Endothelial cell of umbilical vein (primary cell): ENCODE data around the gene RAB7A. TPM values are rescaled to one million over a fixed set of nuclear protein-coding genes. Genes with fewer than 3 reads are reported as not detected.

ENCODE experiments used
- BruUV-seq: library from RNA; stranded (reverse); fragments of 400-500 nt; replicated peaks from 2 replicates; lab custom pipeline; 2021; lab: Mats Ljungman, UMichigan
- CTCF ChIA-PET: fragments of 300-600, 350-600 bp; sonication (Branson Sonifier 250); formaldehyde crosslinking; loops from one replicate; lab custom pipeline; 2021; ENCODE audit warnings: antibody characterized with exemption, inconsistent platforms; lab: Charles Lee
- POLR2A ChIA-PET: fragments of 300-600, 350-600 bp; sonication (Branson Sonifier 250); formaldehyde crosslinking; loops from one replicate; lab custom pipeline; 2021; ENCODE audit warnings: antibody characterized with exemption, inconsistent platforms; lab: Charles Lee
- DNase-seq: peaks from one replicate; pipeline ENCODE4 v3.0.0-alpha.2; 2011; ENCODE audit warnings: low read depth, low spot score
- FAIRE-seq: peaks from 2 replicates; lab custom pipeline; 2011; peaks lifted over from hg19 to GRCh38; lab: Jason Lieb, UNC
- H2AFZ ChIP-seq: 2 replicates; pipeline ENCODE4 v1.6.0; 2012; ENCODE audit warnings: low read depth, low read length, control low read depth, inconsistent platforms
- H3K27ac ChIP-seq: 2 replicates; pipeline ENCODE4 v1.5.1; 2011; ENCODE audit warnings: low read depth, mild to moderate bottlenecking, control low read depth, low read length, moderate library complexity; ENCODE audit not compliant: insufficient read depth
- H3K27me3 ChIP-seq, 2 experiments: 2 replicates each; pipeline versions ENCODE4 v1.6.0 to v1.6.1; 2011; ENCODE audit warnings: low read length in 2 of 2, mixed read lengths in 1 of 2; ENCODE audit not compliant: control insufficient read depth in 2 of 2, insufficient read depth in 2 of 2
- H3K36me3 ChIP-seq, 2 experiments: 2 replicates in 1 of 2; 3 replicates in 1 of 2; pipeline ENCODE4 v1.5.1; 2011; ENCODE audit warnings: low read length in 2 of 2, mild to moderate bottlenecking in 1 of 2, moderate library complexity in 1 of 2; ENCODE audit not compliant: control insufficient read depth in 2 of 2, insufficient read depth in 2 of 2; ENCODE audit errors: extremely low read depth in 1 of 2
- H3K4me1 ChIP-seq: 3 replicates; pipeline ENCODE4 v1.5.1; 2011; ENCODE audit warnings: mild to moderate bottlenecking, low read length; ENCODE audit not compliant: control insufficient read depth, insufficient read depth; ENCODE audit errors: extremely low read depth
- H3K4me2 ChIP-seq: 2 replicates; pipeline ENCODE4 v1.6.1; 2011; ENCODE audit warnings: low read length, control low read depth, mixed read lengths; ENCODE audit not compliant: insufficient read depth
- H3K4me3 ChIP-seq, 3 experiments: fragments of 200-600 bp in 1 of 3; sonication (generic), shearing (Covaris generic) in 1 of 3; replicated peaks in 1 of 3; 2 replicates each; pipeline ENCODE4 v1.5.1; 2011 to 2016; ENCODE audit warnings: control low read depth in 3 of 3, low read length in 3 of 3, mild to moderate bottlenecking in 2 of 3, inconsistent platforms in 1 of 3, low read depth in 1 of 3, moderate library complexity in 1 of 3; ENCODE audit not compliant: insufficient read depth in 1 of 3
- H3K79me2 ChIP-seq: 2 replicates; pipeline ENCODE4 v1.6.0; 2012; ENCODE audit warnings: low read length, inconsistent platforms; ENCODE audit not compliant: control insufficient read depth, insufficient read depth
- H3K9ac ChIP-seq: replicated peaks from 2 replicates; pipeline ENCODE3; 2011; ENCODE audit warnings: low read length, control low read depth; ENCODE audit not compliant: insufficient read depth; ENCODE audit errors: extremely low read depth
- H3K9me1 ChIP-seq: replicated peaks from 3 replicates; pipeline ENCODE4 v1.6.0; 2011; ENCODE audit warnings: mild to moderate bottlenecking, low read length; ENCODE audit not compliant: control insufficient read depth, insufficient read depth; ENCODE audit errors: extremely low read depth
- H3K9me3 ChIP-seq: replicated peaks from 2 replicates; pipeline ENCODE4 v1.5.1; 2012; ENCODE audit warnings: low read length, inconsistent platforms; ENCODE audit not compliant: control insufficient read depth, insufficient read depth
- H4K20me1 ChIP-seq: replicated peaks from 2 replicates; pipeline ENCODE3; 2011; ENCODE audit warnings: mild to moderate bottlenecking, low read length; ENCODE audit not compliant: control insufficient read depth, insufficient read depth; ENCODE audit errors: extremely low read depth
- EZH2 ChIP-seq: IDR thresholded peaks from 2 replicates; pipeline ENCODE4 v1.6.1; 2012; ENCODE audit warnings: borderline replicate concordance, low read depth, mild to moderate bottlenecking, moderate library complexity, low read length, inconsistent platforms; ENCODE audit not compliant: severe bottlenecking
- FOS ChIP-seq: IDR thresholded peaks from 2 replicates; pipeline ENCODE4 v1.6.1; 2011; ENCODE audit warnings: mild to moderate bottlenecking, low read length, moderate library complexity, borderline replicate concordance; ENCODE audit not compliant: insufficient read depth
- GATA2 ChIP-seq: IDR thresholded peaks from 2 replicates; pipeline ENCODE4 v1.7.0; 2011; ENCODE audit warnings: low read depth, mild to moderate bottlenecking, moderate library complexity, mixed read lengths, low read length; ENCODE audit not compliant: insufficient read length, insufficient read depth
- JUN ChIP-seq: IDR thresholded peaks from 2 replicates; pipeline ENCODE4 v1.6.1; 2011; ENCODE audit warnings: borderline replicate concordance, low read depth; ENCODE audit not compliant: insufficient read length, insufficient read depth
- MYC ChIP-seq: IDR thresholded peaks from one replicate; pipeline ENCODE4 v1.6.1; 2011; ENCODE audit warnings: mild to moderate bottlenecking, low read depth, low read length
- POLR2A ChIP-seq: IDR thresholded peaks from 2 replicates; pipeline ENCODE4 v1.6.1; 2012; ENCODE audit warnings: low read depth, mild to moderate bottlenecking, control low read depth, low read length
- POLR2AphosphoS5 ChIP-seq: IDR thresholded peaks from 2 replicates; pipeline ENCODE4 v1.6.1; 2012; ENCODE audit warnings: low read depth, mild to moderate bottlenecking, control low read depth, low read length, moderate library complexity; ENCODE audit not compliant: insufficient read depth
- dilution Hi-C: fragments of 300-500 bp; cut with MboI; formaldehyde crosslinking; loops from one replicate; pipeline ENCODE4 v1.15.0; 2019; ENCODE audit warnings: low sequenced_read_pairs; ENCODE audit not compliant: extremely low pct_ligation_motif_present
- intact Hi-C: fragments of 100-400 bp; cut with micrococcal nuclease; formaldehyde crosslinking; loops from one replicate; pipeline ENCODE4 v1.10.0; 2022
- polyA plus RNA-seq, 4 experiments: library from polyadenylated mRNA; depleted of rRNA in 3 of 4; stranded (reverse) in 3 of 4; unstranded in 1 of 4; fragments of >200 nt; gene quantifications; 2 replicates each; pipeline versions ENCODE4 v1.2.1 to v1.2.3, GENCODE V29; 2011 to 2012; ENCODE audit warnings: missing spikeins in 1 of 4
- total RNA-seq: library from RNA; stranded (reverse); gene quantifications from 2 replicates; pipeline ENCODE4 v1.2.3, GENCODE V29; 2021
- TF ChIP-seq, protein P1 (sequence below), 2 donors: IDR thresholded peaks; 1 replicate in 1 of 2; 2 replicates in 1 of 2; pipeline ENCODE4 v1.5.1; 2011; ENCODE audit warnings: low read length in 2 of 2, mild to moderate bottlenecking in 2 of 2, moderate library complexity in 2 of 2, control low read depth in 1 of 2, inconsistent platforms in 1 of 2, low read depth in 1 of 2; ENCODE audit not compliant: insufficient read depth in 1 of 2; ENCODE audit errors: extremely low read depth in 1 of 2
- TF ChIP-seq, protein P2 (sequence below): IDR thresholded peaks from 2 replicates; pipeline ENCODE4 v1.6.1; 2011; ENCODE audit not compliant: insufficient read depth, insufficient read length

RAB7A gene
- total and polyA plus RNA-seq, 2 donors (not counting 3 experiments of a cell fraction or from before 2014, with no cell fraction given) = 243 to 262 TPM

DNA sequence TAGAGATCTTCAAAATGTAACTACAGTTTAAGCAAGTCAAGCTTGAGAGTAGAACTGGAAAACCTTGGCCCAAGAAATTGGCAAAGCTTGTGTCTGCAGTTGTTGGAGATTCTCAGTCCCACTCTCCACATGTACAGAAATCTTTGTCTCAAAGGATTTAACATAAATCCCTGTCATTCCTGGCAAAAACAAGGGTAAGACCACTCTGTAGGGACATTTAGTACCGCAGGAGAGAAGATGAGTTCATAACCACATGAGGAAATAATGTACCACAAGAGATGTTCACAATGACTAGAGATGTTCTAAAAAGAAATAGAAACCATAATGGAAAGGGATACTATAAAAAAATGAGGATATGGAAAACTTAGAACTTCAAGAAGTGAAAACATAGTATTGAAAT is 73.7 kb downstream of the RAB7A start:
- BruUV-seq = no TSS peak
- no peaks in the 10 kb centered on the region for H3K9me1 ChIP-seq
- H3K27me3 ChIP-seq = no peaks in the 10 kb centered on the region
- H3K36me3 ChIP-seq = peaks cover 17 to 21% of the 10 kb centered on the region in 2 experiments
- intact Hi-C loops (loop anchor here (5.0 kb wide), 1 partner anchor 72 kb away; the partner anchor contains the start of gene RAB7A), dilution Hi-C loops (no loop called here)
- TF ChIP-seq MYC = no peak
- TF ChIP-seq POLR2A = no peak
- TF ChIP-seq FOS = no peak
- no peak for TF ChIP-seq EZH2
- TF ChIP-seq, protein P1, sequence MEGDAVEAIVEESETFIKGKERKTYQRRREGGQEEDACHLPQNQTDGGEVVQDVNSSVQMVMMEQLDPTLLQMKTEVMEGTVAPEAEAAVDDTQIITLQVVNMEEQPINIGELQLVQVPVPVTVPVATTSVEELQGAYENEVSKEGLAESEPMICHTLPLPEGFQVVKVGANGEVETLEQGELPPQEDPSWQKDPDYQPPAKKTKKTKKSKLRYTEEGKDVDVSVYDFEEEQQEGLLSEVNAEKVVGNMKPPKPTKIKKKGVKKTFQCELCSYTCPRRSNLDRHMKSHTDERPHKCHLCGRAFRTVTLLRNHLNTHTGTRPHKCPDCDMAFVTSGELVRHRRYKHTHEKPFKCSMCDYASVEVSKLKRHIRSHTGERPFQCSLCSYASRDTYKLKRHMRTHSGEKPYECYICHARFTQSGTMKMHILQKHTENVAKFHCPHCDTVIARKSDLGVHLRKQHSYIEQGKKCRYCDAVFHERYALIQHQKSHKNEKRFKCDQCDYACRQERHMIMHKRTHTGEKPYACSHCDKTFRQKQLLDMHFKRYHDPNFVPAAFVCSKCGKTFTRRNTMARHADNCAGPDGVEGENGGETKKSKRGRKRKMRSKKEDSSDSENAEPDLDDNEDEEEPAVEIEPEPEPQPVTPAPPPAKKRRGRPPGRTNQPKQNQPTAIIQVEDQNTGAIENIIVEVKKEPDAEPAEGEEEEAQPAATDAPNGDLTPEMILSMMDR (IDR thresholded peaks at IDR 0.05; ENCODE audit: extremely low read depth in 1 of 2, insufficient read depth in 1 of 2, low read depth in 1 of 2, low read length in 2 of 2) = no peak
- no peak for TF ChIP-seq JUN
- TF ChIP-seq POLR2AphosphoS5 = no peak
- no peak for TF ChIP-seq GATA2
- TF ChIP-seq, protein P2, sequence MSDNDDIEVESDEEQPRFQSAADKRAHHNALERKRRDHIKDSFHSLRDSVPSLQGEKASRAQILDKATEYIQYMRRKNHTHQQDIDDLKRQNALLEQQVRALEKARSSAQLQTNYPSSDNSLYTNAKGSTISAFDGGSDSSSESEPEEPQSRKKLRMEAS = no peak
- H3K4me2 ChIP-seq = no peak overlapping the region
- no peak overlapping the region for H3K27ac ChIP-seq
- H3K79me2 ChIP-seq = peaks cover 18% of the 10 kb centered on the region
- no peak overlapping the region for H2AFZ ChIP-seq
- peaks cover 14% of the 10 kb centered on the region for H3K4me1 ChIP-seq
- no peaks in the 10 kb centered on the region for H3K9me3 ChIP-seq
- no peak overlapping the region for H3K4me3 ChIP-seq
- ChIA-PET POLR2A (no interaction called here), CTCF (interaction anchor here (0.7 to 1.2 kb wide), 3 partner anchors 21 to 182 kb away, joined by 3 to 8 read pairs (median 3); no protein-coding TSS in a partner anchor)
- peaks cover under 1% of the 10 kb centered on the region for H4K20me1 ChIP-seq
- FAIRE-seq (no peak), DNase-seq (no peak)
- H3K9ac ChIP-seq = no peak overlapping the region
